H54 (cell line): ENCODE data around the gene RTKN.

Experiments
- DNase-seq: peaks from one replicate; pipeline ENCODE4 v3.0.0; 2011; ENCODE audit warnings: low spot score, mixed read lengths; ENCODE audit not compliant: insufficient read length
- FAIRE-seq: peaks from 3 replicates; lab custom pipeline; 2011; peaks lifted over from hg19 to GRCh38; lab: Jason Lieb, UNC
- POLR2A ChIP-seq: IDR thresholded peaks from 2 replicates; pipeline ENCODE4 v1.6.1; 2011; ENCODE audit warnings: low read depth, mild to moderate bottlenecking, low read length

Gene RTKN

GRCh38 chr2:74438248-74438647 is 3.5 kb downstream of the RTKN start:
- FAIRE-seq (no peak), DNase-seq (no peak)
- no peak for TF ChIP-seq POLR2A

GRCh38 chr2:74436848-74437695 is 4.7 kb downstream of the RTKN start:
- FAIRE-seq = no peak

DNA sequence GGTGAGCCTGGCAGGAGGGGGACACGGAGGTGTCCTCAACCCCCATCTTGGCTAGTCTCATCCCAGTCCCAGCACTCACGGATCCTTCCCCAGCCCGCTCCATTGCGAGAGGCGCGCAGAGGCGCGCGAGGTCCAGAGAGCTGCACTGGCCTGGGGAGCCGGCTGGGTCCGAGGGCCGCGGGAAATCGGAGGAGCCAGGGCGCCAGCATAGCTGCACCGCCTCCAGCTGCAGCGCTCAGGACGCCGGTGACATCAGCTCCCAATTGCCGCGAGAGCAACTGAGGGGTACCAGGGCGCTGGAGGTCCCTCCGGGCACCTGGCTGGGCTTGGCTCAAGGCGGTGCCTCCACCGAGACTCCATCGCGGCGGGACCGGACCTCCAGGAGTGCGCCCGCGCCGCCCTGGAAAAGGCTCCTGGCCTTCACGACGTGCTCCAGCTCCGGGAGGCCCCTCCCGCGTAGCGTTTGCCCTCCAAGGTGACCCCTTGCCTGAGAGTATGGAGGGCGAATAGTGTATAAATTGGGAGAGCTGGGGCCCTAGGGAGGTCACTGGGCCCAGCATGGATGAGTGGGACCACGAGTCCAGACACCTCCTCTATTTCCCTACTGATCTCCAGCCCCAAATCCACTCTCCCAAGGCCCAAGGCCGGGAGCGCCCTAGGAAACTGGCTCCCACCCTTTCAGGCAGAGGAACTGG is 5.5 kb downstream of the RTKN start:
- no peak for TF ChIP-seq POLR2A
- no peak for DNase-seq
- FAIRE-seq = no peak

More at GRCh38 chr2:74436848-74437695, 4.7 kb downstream of the RTKN start:
- TF ChIP-seq POLR2A = no peak
- no peak for DNase-seq

- no peak for TF ChIP-seq POLR2A
- DNase-seq (no peak), FAIRE-seq (no peak)
These were observed 11.2 kb downstream of the RTKN start for GRCh38 chr2:74430502-74430901.

DNA sequence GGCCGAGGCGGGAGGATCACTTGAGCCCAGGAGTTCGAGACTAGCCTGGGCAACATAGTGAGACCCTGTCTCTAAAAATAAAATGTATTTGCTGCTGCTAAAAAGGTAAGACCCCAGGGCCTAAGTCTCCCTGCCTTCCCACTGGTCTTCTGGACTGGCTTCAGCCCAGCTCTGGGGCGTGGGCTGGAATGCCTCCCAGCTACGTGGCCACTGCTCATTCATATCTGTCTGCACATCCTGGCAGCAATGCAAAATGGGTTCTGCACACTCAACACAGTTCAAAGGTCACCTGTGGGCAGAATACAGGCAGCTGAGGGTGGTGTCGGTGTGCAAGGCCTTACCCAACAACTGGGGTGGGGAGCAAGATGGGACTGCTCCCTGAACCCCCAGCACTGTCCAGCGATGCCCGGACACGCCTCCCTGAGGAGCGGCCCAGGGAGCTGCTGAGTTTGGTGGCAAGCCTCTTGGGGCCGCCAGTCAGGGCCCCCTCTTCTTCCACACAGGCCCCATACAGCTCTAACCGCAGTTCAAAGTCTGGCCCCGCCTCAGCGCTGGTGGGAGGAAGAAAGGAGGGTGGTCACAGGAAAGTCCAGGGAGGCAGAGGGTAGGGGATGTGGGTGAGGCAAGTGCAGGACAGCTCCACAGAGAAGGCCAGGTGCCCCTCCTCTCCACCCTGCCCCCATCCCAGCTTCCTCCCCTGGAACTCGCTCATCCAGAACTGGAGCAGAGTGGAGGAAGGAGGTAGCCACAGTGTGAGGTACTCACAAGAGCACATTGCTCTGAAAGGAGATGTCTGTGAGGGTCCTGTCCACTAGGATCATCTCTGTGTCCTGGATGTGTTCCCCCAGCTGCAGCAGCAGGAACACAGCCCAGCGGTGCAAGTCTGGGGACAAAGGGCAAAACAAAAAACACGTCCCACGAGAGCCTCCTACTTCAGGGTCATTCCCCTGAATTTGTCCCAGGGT is 12.0 kb downstream of the RTKN start:
- TF ChIP-seq POLR2A = no peak
- DNase-seq = no peak
- FAIRE-seq = no peak

GRCh38 chr2:74428675-74429074 is 13.1 kb downstream of the RTKN start:
- DNase-seq (no peak), FAIRE-seq (no peak)
- TF ChIP-seq POLR2A = no peak

DNA sequence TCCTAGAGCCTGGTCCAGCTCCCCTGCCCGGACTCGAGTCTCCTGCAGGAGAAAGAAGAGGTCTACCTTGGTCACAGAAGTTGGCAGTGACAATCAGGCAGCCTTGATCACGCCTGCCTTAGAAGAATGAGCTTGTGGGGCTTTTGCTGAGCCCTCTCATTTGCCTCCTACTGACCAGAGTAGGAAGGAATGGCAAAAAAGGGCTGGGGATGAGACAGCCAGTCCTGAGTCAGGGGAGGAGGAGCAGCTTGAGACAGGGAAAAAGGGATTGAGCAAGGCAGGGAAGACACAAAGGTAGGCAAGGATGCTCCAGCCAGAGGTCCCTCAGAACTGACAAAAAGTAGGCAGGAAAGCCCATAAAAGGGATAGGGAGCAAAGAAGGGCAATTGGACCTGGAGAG is 14.2 kb downstream of the RTKN start:
- DNase-seq = no peak

GRCh38 chr2:74426181-74426758 is 15.5 kb downstream of the RTKN start:
- FAIRE-seq (no peak), DNase-seq (no peak)
- TF ChIP-seq POLR2A = no peak

More for the DNA sequence above, 14.2 kb downstream of the RTKN start:
- no peak for FAIRE-seq
- TF ChIP-seq POLR2A = no peak

GRCh38 chr2:74425523-74425922 is 16.2 kb downstream of the RTKN start:
- DNase-seq (peak; percentile 79), FAIRE-seq (no peak)
- TF ChIP-seq POLR2A = no peak

- FAIRE-seq (no peak), DNase-seq (no peak)
- no peak for TF ChIP-seq POLR2A
These were observed 16.7 kb downstream of the RTKN start for GRCh38 chr2:74424995-74425406.

GRCh38 chr2:74424139-74424992 is 17.4 kb downstream of the RTKN start:
- FAIRE-seq = no peak
- TF ChIP-seq POLR2A = no peak

More at GRCh38 chr2:74424139-74424992, 17.4 kb downstream of the RTKN start:
- DNase-seq = no peak
